Peyer's patch (tissue), 4 donors: ENCODE data around the gene ASMT.

Experiments used
- POLR2A ChIP-seq, 2 donors: fragments of 450-650 bp; IDR thresholded peaks; one replicate each; pipeline ENCODE4 v1.5.1; 2017; ENCODE audit warnings: antibody characterized with exemption in 2 of 2, mild to moderate bottlenecking in 2 of 2, moderate library complexity in 2 of 2
- TF ChIP-seq, protein P1 (sequence below), 6 experiments: fragments of 450-650 bp in 4 of 6; fragments of 200-600 bp in 2 of 6; sonication (generic) in 1 of 6; IDR thresholded peaks; one replicate each; pipeline ENCODE4 v1.5.1; 2017 to 2019; ENCODE audit warnings: antibody characterized with exemption in 6 of 6, mild to moderate bottlenecking in 3 of 6, moderate library complexity in 1 of 6

DNA sequence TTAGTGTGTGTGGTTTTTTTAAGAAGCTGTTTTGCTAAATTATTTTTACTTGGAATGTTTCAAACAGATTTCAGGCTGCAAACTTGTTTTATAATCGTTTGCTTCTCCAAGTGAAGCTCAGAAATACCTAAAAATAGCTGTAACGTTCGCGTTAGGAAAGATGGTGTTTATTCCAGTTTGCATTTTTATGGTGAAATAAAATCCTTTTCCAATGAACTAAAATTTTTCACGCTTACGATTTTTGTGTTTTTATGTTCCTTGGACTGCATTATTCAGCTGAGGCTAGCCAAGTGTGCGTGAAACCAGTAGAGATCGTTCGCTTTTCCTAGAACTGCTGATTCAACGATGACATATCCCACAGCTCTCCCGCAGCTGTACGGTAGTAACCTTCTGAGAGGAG is 12.6 kb upstream of the ASMT start:
- TF ChIP-seq POLR2A (IDR thresholded peaks at IDR 0.05) = no peak
- TF ChIP-seq, protein P1, sequence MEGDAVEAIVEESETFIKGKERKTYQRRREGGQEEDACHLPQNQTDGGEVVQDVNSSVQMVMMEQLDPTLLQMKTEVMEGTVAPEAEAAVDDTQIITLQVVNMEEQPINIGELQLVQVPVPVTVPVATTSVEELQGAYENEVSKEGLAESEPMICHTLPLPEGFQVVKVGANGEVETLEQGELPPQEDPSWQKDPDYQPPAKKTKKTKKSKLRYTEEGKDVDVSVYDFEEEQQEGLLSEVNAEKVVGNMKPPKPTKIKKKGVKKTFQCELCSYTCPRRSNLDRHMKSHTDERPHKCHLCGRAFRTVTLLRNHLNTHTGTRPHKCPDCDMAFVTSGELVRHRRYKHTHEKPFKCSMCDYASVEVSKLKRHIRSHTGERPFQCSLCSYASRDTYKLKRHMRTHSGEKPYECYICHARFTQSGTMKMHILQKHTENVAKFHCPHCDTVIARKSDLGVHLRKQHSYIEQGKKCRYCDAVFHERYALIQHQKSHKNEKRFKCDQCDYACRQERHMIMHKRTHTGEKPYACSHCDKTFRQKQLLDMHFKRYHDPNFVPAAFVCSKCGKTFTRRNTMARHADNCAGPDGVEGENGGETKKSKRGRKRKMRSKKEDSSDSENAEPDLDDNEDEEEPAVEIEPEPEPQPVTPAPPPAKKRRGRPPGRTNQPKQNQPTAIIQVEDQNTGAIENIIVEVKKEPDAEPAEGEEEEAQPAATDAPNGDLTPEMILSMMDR (IDR thresholded peaks at IDR 0.05) = no peak
